Right lobe of liver (tissue), 4 donors: ENCODE results near the gene FBXO41.

Experiments used
- CTCF ChIP-seq, 4 donors: fragments of 200-600 bp in 3 of 4; fragments of 450-650 bp in 1 of 4; IDR thresholded peaks; one replicate each; pipeline versions ENCODE4 v1.5.1 to v1.8.0; 2016 to 2022; ENCODE audit warnings: antibody characterized with exemption in 4 of 4, mild to moderate bottlenecking in 2 of 4
- POLR2A ChIP-seq: fragments of 450-650 bp; IDR thresholded peaks from one replicate; pipeline ENCODE4 v1.6.1; 2017; ENCODE audit warnings: antibody characterized with exemption, mild to moderate bottlenecking
- donor health status: DM: no; HTN: no; CAD: no.
- donor health status: DM: no; HTN: no; CAD: no.
- donor health status: DM: no; HTN: yes; CAD: no.

- no peak for TF ChIP-seq CTCF (IDR thresholded peaks at IDR 0.05)
- TF ChIP-seq POLR2A: no peak
Measured at GRCh38 chr2:73256618-73256922, 27.7 kb downstream of the FBXO41 start.
